ENCODE measurements around the gene AGBL1.

DNA sequence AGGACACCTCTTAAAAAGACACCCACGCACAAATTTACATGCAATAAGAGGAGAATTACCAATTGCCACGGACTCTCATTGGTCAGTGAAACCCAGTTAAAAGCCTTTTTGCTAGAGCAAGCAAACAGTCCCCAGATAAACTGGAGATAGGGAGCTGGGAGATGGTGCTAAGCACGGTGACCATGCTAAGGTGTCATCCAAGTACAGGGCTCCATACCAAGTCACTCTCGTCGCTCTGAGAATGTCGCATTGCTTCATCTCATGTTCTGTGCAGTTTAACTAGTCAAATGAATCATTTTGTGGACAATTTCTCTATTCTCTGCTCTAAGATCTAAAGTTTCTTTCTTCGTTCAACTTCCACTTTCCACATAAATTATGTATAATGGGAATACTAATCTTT, 581.9 kb downstream of the AGBL1 start:
- TF ChIP-seq, protein P1, sequence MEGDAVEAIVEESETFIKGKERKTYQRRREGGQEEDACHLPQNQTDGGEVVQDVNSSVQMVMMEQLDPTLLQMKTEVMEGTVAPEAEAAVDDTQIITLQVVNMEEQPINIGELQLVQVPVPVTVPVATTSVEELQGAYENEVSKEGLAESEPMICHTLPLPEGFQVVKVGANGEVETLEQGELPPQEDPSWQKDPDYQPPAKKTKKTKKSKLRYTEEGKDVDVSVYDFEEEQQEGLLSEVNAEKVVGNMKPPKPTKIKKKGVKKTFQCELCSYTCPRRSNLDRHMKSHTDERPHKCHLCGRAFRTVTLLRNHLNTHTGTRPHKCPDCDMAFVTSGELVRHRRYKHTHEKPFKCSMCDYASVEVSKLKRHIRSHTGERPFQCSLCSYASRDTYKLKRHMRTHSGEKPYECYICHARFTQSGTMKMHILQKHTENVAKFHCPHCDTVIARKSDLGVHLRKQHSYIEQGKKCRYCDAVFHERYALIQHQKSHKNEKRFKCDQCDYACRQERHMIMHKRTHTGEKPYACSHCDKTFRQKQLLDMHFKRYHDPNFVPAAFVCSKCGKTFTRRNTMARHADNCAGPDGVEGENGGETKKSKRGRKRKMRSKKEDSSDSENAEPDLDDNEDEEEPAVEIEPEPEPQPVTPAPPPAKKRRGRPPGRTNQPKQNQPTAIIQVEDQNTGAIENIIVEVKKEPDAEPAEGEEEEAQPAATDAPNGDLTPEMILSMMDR (conservative IDR thresholded peaks at IDR 0.05; ENCODE audit: low read depth in 2 of 2), result no peak
- TF ChIP-seq ZNF331 (CRISPR knock-in tag; IDR thresholded peaks at IDR 0.05; ENCODE audit: low read depth), result no peak
- TF ChIP-seq POLR2AphosphoS5 (IDR thresholded peaks at IDR 0.05; ENCODE audit: low read depth), result no peak
- TF ChIP-seq EZH2 (IDR thresholded peaks at IDR 0.05; ENCODE audit: low read depth, unreplicated experiment), result no peak
- TF ChIP-seq ZNF114 (CRISPR knock-in tag; IDR thresholded peaks at IDR 0.05), result no peak
- no peak for TF ChIP-seq EZH2phosphoT487 (IDR thresholded peaks at IDR 0.05; ENCODE audit: unreplicated experiment)
- TF ChIP-seq, protein P2, sequence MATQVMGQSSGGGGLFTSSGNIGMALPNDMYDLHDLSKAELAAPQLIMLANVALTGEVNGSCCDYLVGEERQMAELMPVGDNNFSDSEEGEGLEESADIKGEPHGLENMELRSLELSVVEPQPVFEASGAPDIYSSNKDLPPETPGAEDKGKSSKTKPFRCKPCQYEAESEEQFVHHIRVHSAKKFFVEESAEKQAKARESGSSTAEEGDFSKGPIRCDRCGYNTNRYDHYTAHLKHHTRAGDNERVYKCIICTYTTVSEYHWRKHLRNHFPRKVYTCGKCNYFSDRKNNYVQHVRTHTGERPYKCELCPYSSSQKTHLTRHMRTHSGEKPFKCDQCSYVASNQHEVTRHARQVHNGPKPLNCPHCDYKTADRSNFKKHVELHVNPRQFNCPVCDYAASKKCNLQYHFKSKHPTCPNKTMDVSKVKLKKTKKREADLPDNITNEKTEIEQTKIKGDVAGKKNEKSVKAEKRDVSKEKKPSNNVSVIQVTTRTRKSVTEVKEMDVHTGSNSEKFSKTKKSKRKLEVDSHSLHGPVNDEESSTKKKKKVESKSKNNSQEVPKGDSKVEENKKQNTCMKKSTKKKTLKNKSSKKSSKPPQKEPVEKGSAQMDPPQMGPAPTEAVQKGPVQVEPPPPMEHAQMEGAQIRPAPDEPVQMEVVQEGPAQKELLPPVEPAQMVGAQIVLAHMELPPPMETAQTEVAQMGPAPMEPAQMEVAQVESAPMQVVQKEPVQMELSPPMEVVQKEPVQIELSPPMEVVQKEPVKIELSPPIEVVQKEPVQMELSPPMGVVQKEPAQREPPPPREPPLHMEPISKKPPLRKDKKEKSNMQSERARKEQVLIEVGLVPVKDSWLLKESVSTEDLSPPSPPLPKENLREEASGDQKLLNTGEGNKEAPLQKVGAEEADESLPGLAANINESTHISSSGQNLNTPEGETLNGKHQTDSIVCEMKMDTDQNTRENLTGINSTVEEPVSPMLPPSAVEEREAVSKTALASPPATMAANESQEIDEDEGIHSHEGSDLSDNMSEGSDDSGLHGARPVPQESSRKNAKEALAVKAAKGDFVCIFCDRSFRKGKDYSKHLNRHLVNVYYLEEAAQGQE (IDR thresholded peaks at IDR 0.05; ENCODE audit: unreplicated experiment), result no peak
- TF ChIP-seq CREB1 (CRISPR knock-in tag; IDR thresholded peaks at IDR 0.05; ENCODE audit: low read depth), result no peak
- TF ChIP-seq, protein P3, sequence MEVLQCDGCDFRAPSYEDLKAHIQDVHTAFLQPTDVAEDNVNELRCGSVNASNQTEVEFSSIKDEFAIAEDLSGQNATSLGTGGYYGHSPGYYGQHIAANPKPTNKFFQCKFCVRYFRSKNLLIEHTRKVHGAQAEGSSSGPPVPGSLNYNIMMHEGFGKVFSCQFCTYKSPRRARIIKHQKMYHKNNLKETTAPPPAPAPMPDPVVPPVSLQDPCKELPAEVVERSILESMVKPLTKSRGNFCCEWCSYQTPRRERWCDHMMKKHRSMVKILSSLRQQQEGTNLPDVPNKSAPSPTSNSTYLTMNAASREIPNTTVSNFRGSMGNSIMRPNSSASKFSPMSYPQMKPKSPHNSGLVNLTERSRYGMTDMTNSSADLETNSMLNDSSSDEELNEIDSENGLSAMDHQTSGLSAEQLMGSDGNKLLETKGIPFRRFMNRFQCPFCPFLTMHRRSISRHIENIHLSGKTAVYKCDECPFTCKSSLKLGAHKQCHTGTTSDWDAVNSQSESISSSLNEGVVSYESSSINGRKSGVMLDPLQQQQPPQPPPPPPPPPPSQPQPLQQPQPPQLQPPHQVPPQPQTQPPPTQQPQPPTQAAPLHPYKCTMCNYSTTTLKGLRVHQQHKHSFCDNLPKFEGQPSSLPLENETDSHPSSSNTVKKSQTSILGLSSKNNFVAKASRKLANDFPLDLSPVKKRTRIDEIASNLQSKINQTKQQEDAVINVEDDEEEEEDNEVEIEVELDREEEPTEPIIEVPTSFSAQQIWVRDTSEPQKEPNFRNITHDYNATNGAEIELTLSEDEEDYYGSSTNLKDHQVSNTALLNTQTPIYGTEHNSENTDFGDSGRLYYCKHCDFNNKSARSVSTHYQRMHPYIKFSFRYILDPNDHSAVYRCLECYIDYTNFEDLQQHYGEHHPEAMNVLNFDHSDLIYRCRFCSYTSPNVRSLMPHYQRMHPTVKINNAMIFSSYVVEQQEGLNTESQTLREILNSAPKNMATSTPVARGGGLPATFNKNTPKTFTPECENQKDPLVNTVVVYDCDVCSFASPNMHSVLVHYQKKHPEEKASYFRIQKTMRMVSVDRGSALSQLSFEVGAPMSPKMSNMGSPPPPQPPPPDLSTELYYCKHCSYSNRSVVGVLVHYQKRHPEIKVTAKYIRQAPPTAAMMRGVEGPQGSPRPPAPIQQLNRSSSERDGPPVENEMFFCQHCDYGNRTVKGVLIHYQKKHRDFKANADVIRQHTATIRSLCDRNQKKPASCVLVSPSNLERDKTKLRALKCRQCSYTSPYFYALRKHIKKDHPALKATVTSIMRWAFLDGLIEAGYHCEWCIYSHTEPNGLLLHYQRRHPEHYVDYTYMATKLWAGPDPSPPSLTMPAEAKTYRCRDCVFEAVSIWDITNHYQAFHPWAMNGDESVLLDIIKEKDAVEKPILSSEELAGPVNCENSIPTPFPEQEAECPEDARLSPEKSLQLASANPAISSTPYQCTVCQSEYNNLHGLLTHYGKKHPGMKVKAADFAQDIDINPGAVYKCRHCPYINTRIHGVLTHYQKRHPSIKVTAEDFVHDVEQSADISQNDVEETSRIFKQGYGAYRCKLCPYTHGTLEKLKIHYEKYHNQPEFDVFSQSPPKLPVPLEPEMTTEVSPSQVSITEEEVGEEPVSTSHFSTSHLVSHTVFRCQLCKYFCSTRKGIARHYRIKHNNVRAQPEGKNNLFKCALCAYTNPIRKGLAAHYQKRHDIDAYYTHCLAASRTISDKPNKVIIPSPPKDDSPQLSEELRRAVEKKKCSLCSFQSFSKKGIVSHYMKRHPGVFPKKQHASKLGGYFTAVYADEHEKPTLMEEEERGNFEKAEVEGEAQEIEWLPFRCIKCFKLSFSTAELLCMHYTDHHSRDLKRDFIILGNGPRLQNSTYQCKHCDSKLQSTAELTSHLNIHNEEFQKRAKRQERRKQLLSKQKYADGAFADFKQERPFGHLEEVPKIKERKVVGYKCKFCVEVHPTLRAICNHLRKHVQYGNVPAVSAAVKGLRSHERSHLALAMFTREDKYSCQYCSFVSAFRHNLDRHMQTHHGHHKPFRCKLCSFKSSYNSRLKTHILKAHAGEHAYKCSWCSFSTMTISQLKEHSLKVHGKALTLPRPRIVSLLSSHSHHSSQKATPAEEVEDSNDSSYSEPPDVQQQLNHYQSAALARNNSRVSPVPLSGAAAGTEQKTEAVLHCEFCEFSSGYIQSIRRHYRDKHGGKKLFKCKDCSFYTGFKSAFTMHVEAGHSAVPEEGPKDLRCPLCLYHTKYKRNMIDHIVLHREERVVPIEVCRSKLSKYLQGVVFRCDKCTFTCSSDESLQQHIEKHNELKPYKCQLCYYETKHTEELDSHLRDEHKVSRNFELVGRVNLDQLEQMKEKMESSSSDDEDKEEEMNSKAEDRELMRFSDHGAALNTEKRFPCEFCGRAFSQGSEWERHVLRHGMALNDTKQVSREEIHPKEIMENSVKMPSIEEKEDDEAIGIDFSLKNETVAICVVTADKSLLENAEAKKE (CRISPR knock-in tag; IDR thresholded peaks at IDR 0.05), result no peak
- TF ChIP-seq, protein P4, sequence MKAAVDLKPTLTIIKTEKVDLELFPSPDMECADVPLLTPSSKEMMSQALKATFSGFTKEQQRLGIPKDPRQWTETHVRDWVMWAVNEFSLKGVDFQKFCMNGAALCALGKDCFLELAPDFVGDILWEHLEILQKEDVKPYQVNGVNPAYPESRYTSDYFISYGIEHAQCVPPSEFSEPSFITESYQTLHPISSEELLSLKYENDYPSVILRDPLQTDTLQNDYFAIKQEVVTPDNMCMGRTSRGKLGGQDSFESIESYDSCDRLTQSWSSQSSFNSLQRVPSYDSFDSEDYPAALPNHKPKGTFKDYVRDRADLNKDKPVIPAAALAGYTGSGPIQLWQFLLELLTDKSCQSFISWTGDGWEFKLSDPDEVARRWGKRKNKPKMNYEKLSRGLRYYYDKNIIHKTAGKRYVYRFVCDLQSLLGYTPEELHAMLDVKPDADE (IDR thresholded peaks at IDR 0.05), result no peak
- TF ChIP-seq JUNB (IDR thresholded peaks at IDR 0.05; ENCODE audit: unreplicated experiment), result no peak

Measured in GM23338 (cell line).